ACHN (cell line): ENCODE measurements around the gene CIZ1.
"Not testable (repeated sequence)": the region's sequence is repeated elsewhere in the genome, so short reads cannot be mapped to it uniquely, and the experiment has no call there.

ENCODE experiments used
- DNase-seq: peaks from one replicate; pipeline ENCODE4 v3.0.0-alpha.2; 2015
- in situ Hi-C: cut with HindIII; loops from 2 replicates; pipeline ENCODE4 v1.10.0; 2017; ENCODE audit warnings: low sequenced_read_pairs, low pct_ligation_motif_present, low pct_unique_long_range_greater_than_20kb

CIZ1 gene, protein sequence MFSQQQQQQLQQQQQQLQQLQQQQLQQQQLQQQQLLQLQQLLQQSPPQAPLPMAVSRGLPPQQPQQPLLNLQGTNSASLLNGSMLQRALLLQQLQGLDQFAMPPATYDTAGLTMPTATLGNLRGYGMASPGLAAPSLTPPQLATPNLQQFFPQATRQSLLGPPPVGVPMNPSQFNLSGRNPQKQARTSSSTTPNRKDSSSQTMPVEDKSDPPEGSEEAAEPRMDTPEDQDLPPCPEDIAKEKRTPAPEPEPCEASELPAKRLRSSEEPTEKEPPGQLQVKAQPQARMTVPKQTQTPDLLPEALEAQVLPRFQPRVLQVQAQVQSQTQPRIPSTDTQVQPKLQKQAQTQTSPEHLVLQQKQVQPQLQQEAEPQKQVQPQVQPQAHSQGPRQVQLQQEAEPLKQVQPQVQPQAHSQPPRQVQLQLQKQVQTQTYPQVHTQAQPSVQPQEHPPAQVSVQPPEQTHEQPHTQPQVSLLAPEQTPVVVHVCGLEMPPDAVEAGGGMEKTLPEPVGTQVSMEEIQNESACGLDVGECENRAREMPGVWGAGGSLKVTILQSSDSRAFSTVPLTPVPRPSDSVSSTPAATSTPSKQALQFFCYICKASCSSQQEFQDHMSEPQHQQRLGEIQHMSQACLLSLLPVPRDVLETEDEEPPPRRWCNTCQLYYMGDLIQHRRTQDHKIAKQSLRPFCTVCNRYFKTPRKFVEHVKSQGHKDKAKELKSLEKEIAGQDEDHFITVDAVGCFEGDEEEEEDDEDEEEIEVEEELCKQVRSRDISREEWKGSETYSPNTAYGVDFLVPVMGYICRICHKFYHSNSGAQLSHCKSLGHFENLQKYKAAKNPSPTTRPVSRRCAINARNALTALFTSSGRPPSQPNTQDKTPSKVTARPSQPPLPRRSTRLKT

DNA sequence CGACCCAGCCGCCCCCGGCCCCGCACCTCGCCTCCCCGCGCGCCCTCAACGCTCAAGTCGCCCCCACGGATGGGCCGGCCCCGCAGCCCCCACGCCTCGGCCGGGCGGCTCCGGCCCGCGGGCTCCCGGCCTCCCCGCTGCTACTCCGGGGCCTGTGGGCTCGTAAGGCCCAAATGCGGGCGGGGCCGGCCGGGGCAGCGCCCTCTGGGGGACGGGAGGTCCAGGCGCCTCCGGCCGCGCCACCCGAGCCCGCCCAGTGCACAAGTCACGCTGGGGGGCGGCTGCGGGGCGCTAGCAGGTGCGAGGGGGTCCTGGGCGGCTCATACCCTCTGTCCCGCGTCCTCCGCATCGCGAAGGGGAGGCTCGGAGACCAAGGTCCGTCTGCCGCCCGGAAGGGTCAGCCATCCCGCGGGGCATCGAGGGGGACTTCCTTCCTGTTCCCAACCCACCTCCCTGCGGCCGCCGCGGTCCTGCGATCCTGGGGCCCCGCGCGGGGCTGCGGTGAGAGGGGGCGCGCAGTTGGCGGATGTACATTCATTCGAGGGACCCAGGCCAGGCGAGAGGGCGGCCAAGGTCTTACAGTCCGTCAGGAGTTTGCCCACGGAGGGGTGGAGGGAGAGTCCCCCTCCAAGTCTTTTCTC, at the start of gene CIZ1:
CIZ1 (minus strand) TSS at position 167 of the 641 bp plus-strand sequence. CDS start 715 bp downstream, outside the sequence.
- peak; percentile 74 for DNase-seq

DNA sequence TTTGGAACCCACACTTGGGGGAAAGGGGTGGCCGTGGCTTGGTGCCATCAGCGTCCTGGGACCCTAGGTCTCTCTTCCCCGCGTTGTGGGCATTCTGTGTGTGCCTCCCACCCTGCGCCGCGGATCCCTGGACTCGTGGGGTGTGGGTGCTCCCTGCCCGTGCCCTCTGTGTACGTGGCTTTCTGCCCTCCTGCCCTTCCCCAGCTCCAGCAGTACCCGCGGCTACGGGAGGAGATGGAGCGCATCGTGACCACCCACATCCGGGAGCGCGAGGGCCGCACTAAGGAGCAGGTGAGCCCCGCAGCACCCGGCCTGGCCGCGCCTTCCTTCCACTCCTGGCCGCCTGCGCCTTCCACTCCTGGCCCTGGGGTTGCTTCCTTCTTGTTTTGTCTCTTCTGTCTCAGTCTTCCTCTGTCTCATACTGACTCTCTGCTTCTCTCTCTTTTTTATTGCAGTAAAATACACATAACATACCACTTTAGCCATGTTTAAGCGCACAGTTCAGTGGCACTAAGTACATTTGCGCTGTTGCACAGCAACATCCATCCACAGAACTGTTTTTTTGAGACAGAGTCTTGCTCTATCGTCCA, 42.5 kb upstream of the CIZ1 start:
- DNase-seq: no peak
- in situ Hi-C loops: no loop called here

More for the DNA sequence above, at the start of gene CIZ1:
- in situ Hi-C loops: no loop called here

DNA sequence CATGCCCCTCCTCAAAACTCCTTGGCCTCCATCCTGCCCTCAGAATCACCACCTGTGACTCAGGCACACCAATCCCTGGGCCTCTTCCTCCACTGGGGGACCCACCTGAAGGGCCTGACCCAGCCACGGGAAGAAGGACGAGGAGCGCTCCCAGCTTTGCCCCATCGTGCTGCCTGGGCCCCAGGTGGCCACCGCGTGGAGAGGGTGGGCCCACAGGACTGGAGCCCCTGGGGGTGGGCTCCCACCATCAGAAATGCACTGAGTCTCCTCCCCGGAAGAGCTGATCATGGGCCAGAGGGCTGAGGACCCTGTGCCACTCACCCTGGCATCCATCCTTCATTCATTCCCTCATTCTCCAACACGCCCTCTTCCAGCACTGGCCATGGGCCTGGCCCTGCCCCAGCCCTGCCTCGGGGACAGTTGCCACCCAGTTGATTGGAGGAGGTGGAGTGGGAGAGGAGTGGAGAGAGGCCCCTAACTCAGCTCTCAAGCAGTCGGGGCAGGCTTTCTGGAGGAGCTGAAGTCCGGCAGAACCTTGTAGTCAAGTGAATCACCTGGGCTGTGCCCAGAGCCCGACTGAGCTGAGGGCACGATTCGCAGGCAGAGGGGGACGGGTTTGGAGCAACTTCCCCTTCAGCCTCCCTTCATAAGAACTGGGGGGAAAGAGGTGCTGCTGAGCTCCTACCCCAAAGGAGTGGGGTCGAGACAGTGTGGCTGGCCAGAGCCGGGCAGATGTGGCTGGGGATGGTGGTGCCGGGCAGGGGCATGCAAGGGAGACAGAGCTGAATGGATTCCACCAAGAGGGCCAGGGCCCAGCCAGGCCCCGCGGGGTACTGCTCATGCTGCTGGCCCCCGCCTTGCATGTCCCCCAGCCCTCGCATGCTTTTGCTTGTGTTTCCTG, 41.4 kb upstream of the CIZ1 start:
- DNase-seq: no peak
- in situ Hi-C loops: no loop called here

DNA sequence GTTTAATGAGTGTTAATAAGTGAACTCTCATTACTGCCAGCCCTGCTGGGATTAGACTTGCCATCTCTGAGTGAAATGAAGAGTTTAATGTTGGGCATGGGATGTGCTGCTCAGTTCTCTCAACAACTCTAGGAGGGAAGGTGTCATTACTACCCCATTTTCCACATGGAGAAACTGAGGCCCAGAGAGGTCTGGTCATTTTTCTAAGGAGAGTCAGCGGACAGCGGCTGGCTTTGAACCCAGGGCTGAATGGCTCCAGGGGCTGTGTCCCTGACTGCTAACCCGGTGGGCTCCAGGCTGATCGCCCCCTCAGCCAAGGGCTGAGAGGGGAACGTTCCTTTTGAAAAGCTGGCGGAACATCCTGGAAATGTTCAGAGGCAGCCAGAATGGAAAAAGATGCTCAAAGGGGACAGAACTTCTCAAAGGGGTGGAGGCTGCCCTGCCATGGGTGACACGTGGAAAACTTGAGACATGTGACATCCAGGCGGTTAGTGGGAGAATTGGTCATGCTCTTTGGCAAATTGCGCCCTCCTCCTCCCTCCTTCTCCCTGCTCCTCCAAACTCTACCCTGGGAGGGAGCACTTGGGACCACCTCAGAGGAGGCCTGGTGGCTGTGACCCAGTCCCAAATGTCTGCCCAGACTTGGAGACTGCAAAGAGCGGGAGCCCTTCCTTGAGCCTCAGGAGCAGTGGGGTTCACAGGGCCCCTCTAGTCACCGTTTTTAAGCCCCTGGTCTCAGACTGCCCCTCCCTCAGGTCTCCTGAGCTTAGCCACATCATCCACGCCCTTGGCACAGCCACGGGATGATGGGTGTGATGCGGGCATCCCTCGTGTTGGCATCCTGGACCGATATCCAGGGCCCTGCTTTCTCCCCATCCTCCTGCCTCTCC, 40.5 kb upstream of the CIZ1 start:
- no peak for DNase-seq
- in situ Hi-C loops: no loop called here

DNA sequence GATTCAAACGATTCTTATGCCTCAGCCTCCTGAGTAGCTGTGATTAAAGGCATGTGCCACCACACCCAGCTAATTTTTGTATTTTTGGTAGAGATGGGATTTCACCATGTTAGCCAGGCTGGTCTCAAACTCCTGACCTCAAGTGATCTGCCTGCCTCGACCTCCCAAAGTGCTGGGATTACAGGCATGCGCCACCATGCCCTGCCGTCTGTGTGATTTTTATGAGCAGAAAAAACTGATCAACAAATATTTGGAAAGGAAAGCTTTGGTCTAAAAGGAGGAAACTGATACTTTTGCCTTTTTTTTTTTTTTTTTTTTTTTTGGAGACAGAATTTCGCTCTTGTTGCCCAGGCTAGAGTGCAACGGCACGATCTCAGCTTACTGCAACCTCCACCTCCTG, 39.5 kb upstream of the CIZ1 start:
- DNase-seq, in situ Hi-C loops: not testable (repeated sequence)

DNA sequence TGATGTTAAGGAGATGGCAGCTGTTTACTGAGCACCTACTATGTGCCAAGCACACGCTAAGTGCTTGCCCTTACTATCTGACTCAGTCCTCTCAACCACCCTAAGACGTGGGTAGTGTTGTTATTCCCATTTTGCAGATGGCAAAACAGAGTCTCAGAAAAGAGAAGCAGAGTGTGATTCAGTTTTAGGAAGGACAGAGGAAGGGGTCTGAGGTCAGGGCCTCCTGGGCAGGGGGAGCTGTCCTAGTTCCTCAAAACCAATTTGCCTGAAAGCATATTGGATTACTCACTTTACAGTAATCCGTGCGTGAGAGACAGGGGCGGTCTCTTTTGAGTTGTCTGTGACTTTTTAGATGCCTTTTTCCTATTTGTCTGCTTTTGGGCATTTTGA, 35.0 kb upstream of the CIZ1 start:
- DNase-seq: no peak
- in situ Hi-C loops: no loop called here

DNA sequence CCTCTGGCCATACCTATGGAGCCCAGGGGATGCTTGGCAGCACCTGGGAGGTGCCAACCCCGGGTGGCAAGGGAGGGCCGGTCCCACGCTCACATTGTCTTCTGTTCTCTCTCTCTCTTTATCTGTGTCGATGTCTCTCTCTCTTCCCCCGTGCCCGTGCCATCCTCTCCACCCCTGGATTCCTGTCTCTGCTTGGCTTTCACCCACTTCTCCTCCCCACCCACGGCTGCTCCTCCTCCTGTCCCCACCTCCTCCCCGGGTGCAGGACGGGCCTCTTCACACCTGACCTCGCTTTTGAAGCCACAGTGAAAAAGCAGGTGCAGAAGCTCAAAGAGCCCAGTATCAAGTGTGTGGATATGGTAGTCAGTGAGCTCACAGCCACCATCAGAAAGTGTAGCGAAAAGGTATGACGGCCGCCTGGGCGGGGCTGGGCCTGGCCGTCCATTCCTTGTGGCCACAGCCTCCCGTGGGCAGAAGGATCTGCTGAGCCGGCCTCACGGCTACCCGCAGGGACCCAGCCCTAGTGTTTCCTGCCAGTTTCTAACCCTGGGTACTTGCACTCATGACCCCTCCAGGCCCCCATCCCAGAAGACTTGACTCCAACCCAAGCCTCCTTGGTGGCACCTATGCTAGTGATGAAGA, 34.5 kb upstream of the CIZ1 start:
- in situ Hi-C loops: no loop called here

DNA sequence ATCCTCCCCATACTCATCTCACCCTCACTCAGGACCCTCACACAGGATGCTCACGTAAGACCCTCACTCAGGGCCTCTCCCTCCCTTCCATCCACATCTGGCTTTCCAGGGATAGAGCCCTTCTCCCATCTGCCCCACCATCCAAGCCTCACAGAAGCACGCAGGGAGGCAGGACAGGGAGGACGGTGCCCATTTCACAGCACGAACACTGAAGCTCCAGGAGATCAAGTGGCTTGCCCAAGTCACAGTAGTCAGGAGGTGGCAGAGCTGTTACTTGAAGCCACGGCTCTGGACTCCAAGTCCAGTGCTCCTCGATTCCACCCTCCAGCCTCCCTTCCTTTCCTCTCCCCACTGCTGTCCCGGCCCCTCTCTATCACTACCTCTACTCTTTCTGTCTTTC, 33.5 kb upstream of the CIZ1 start:
- in situ Hi-C loops: no loop called here
- DNase-seq: no peak

More for the DNA sequence above, 34.5 kb upstream of the CIZ1 start:
- no peak for DNase-seq

DNA sequence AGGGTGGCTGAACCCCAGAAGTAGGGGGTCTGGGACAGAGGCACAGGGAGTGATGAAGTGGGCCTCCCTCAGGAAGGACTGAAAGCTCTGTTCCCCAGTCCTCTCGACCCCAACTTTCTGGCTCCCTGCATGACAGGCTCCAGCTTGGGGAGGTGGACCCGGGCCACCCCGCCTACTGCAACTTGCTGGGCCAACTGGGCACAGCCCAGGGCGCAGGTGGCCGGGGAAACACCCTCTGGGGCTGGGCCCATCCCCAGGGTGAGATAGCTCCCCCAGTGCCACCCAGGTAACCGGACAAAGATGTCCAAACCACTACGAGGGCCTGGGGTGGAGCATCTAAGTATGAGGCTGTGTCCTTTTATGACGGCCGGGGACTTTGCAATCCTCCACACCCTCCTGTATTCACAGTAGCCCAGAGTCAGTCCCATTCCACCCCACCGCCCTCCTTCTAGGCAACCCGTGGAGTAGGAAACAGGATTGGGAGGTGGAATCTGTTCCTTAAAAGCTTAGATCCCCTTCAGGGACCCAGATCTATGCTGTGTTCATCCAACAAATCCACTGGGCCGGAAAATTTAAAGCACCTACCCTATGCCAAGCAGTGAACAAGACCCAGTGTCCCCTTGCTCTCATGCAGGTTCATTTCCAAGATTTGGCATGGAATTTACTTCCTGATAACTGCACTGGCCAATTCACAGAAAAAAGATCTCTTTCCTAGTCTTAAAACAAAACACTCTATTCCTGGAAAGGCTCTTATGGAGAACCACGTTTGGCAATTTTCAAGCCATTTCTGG, 31.7 kb upstream of the CIZ1 start:
- in situ Hi-C loops: no loop called here
- DNase-seq: no peak

DNA sequence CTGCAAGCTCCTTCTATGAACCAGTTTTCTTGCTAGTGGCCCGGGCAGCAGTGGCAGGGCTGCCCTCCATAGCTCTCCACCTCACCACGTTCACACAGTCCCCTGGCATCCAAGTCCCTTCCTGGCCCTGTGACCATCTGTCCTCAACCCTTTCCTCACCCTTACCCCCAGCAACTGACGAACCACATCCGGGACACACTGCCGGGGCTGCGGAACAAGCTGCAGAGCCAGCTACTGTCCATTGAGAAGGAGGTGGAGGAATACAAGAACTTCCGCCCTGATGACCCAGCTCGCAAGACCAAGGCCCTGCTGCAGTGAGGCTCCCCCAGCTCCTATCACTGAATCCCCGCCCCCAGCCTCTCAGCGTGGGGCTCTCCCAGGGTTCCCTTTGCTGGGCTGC, 30.7 kb upstream of the CIZ1 start:
- in situ Hi-C loops: no loop called here
- no peak for DNase-seq

DNA sequence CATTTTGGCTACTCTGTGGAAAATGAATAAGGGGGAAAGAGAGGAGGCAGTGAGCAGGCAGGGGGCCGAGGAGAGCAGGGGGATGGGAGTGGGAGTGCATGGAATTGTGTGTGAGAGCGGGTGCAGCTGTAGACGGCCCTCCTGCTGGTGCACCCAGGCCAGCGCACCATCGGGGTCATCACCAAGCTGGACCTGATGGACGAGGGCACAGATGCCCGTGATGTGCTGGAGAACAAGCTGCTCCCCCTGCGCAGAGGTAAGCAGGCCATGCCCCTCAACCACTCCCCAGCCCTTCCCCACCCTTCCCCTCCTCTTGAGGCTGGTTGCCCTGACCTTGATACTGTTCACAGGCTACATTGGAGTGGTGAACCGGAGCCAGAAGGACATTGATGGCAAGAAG, 28.5 kb upstream of the CIZ1 start:
- DNase-seq: no peak
- in situ Hi-C loops: no loop called here

DNA sequence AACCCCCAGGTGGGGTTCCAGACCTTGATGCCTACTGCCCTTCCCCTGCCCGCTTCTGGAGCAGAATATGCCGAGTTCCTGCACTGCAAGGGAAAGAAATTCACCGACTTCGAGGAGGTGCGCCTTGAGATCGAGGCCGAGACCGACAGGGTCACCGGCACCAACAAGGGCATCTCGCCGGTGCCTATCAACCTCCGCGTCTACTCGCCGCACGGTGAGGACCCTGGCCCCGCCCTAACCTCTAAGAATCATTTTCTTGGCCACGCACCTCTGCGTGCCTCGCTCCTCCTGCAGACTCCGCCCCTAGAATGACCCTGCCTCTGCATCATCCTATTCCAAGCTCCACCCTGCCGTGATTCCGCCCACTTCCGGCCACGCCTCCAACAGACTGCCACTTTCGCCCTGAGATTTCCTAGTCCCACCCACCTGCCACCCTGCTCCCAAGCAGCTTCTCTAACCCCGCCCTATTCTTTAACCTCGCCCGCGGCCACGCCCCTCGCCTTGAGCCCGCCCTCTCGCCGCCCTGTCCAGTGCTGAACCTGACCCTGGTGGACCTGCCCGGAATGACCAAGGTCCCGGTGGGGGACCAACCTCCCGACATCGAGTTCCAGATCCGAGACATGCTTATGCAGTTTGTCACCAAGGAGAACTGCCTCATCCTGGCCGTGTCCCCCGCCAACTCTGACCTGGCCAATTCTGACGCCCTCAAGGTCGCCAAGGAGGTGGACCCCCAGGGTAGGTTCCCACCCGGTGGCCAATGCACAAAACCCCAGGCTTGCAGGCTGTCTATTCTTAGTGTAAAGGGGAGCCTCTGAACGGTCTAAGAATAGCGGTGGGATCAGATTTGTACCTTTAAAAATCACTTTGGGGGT, 27.4 kb upstream of the CIZ1 start:
- DNase-seq: peak; percentile 93
- in situ Hi-C loops: no loop called here

DNA sequence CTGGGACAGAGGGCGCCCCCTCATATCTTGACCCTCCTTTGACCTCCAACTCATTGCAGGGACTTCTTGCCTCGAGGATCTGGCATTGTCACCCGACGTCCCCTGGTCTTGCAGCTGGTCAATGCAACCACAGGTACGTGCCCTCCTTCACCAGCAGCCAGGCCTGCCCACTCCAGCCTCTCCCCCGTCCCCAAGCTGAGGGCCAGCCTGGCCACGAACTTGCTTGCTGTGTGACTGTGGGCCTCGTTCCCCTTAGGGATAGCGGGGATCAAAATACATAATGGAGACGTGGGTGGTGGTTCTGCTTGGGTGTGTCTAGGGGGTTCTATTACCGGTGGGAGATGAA, 26.8 kb upstream of the CIZ1 start:
- no peak for DNase-seq
- in situ Hi-C loops: no loop called here

DNA sequence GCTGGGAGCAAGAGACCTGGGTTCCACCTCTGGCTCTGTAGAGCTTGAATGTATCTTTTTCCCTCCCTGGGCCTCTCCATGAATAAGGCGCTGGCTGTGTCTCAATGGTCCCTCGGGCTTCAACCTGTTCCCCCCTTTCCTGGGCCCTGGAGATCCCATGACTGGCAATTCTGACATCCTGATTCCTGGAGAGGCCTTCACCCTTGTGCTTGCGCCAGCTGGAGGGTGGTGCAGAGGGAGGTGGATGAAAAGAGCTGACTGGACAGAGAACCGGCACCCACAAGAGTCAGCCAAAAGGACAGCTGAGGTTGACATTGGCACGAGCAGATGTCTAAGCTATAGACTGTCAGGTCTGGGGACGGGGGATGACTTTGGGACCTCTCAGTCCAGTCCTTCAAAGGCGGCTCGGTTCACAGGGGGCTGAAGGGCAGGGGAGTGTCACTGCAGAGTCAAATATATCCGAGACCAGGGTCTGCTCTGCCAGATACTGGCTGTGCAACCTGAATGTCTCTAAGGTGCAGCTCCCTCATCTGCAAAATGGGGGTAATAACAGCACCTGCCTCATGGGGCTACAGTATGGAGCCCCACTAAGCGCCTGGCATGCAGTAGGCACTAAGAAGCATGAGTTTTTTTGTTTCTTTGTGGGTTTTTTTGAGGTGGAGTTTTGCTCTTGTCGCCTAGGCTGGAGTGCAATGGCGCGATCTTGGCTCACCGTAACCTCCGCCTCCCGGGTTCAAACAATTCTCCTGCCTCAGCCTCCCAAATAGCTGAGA, 25.6 kb upstream of the CIZ1 start:
- in situ Hi-C loops: no loop called here
- no peak for DNase-seq
